H7 (cell line): Measurements from ENCODE around the gene MRGPRD. TPM values are rescaled to one million over a fixed set of nuclear protein-coding genes. Genes with fewer than 3 reads are reported as not detected.
A peak's percentile ranks its signal among the peaks of the same experiment; 100 is the strongest.

Experiments used
- DNase-seq: peaks from one replicate; pipeline ENCODE4 v3.0.0; 2012
- H3K27me3 ChIP-seq: 2 replicates; pipeline ENCODE4 v1.6.0; 2011; ENCODE audit warnings: mild to moderate bottlenecking, low read length; ENCODE audit not compliant: control insufficient read depth, insufficient read depth
- H3K36me3 ChIP-seq: replicated peaks from 2 replicates; pipeline ENCODE4 v1.5.1; 2011; ENCODE audit warnings: low read length; ENCODE audit not compliant: control insufficient read depth, insufficient read depth
- H3K4me3 ChIP-seq: 2 replicates; pipeline ENCODE4 v1.5.1; 2011; ENCODE audit warnings: low read depth, mild to moderate bottlenecking, control low read depth, low read length, moderate library complexity; ENCODE audit not compliant: insufficient read depth
- total RNA-seq: library from RNA; depleted of rRNA; stranded (reverse); fragments of >200 nt; shearing (Covaris generic); gene quantifications from 2 replicates; pipeline ENCODE4 v1.2.3, GENCODE V29; 2014

Gene MRGPRD
- total RNA-seq, 1 experiment from 2014 or later = not detected

GRCh38 chr11:68990995-68991780 is 10.4 kb upstream of the MRGPRD start:
- Histone ChIP-seq H3K36me3 (no peaks in the 10 kb centered on the region; the same call in 1 of the 2 replicates), H3K4me3 (no peak overlapping the region), H3K27me3 (no peaks in the 10 kb centered on the region)
- DNase-seq = peak; percentile 23

DNA sequence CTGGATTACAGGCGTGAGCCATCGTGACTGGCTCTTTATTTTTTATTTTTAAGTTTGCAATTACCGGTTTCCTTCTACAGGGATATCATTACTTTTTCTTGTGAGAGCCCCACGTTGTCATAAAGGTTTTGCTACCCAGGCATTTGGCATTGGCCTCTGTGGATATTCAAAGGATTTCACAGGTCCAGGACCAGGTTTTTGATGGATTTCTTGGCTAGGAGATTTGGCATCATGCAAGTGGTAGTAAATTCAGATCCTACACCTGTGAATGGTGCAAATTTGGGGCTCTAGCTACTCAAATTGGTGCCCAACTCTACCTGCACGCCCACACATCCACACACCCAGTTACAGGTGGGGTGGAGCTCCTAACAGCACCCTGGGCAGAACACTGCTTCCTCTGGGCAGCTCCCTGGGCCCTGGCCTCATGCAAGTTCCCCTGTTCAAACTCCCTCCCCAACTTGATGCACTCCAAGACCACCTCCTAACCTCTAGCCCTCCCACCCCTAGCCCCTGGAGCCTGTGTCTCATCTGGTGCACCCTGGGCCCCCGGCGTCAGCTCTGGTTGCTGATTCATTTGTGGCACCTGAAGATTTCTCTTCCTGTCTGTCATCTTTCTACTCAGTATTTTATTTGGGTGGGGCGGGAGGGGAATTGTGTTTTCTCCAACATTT is 9.3 kb upstream of the MRGPRD start:
- Histone ChIP-seq H3K36me3 (no peaks in the 10 kb centered on the region; the same call in 1 of the 2 replicates), H3K4me3 (no peak overlapping the region), H3K27me3 (no peaks in the 10 kb centered on the region)
- no peak for DNase-seq

DNA sequence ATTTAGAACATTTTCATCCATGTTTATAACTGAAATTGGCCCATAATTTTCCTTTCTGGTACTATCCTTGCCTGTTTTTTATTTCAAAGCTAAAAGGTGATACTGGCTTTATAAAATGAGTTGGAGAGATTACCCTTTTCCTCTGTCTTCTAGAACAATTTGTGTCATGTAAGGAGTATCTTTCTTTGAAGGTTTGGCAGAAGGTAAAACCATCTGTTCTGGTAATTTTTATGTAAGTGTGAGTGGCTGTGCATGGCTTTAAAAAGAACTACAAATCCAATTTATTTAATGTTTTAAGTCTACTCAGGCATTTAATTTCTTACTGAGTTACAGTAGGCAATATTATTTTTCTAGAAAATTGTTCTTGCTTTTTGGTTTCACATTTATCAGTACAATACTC is 7.7 kb upstream of the MRGPRD start:
- no peaks in the 10 kb centered on the region for H3K27me3 ChIP-seq
- no peaks in the 10 kb centered on the region; the same call in 1 of the 2 replicates for H3K36me3 ChIP-seq
- DNase-seq = no peak
- H3K4me3 ChIP-seq = no peak overlapping the region

GRCh38 chr11:68987211-68987610 is 6.4 kb upstream of the MRGPRD start:
- no peaks in the 10 kb centered on the region for H3K27me3 ChIP-seq
- H3K4me3 ChIP-seq = no peak overlapping the region
- no peaks in the 10 kb centered on the region; the same call in 1 of the 2 replicates for H3K36me3 ChIP-seq
- no peak for DNase-seq

GRCh38 chr11:68983801-68984200 is 3.0 kb upstream of the MRGPRD start:
- H3K36me3 ChIP-seq = no peaks in the 10 kb centered on the region; the same call in 1 of the 2 replicates
- H3K27me3 ChIP-seq = no peaks in the 10 kb centered on the region
- DNase-seq = no peak
- no peak overlapping the region for H3K4me3 ChIP-seq

- Histone ChIP-seq H3K27me3 (no peaks in the 10 kb centered on the region), H3K4me3 (no peak overlapping the region)
- no peak for DNase-seq
Observed at GRCh38 chr11:68982134-68982533, 1.3 kb upstream of the MRGPRD start.

DNA sequence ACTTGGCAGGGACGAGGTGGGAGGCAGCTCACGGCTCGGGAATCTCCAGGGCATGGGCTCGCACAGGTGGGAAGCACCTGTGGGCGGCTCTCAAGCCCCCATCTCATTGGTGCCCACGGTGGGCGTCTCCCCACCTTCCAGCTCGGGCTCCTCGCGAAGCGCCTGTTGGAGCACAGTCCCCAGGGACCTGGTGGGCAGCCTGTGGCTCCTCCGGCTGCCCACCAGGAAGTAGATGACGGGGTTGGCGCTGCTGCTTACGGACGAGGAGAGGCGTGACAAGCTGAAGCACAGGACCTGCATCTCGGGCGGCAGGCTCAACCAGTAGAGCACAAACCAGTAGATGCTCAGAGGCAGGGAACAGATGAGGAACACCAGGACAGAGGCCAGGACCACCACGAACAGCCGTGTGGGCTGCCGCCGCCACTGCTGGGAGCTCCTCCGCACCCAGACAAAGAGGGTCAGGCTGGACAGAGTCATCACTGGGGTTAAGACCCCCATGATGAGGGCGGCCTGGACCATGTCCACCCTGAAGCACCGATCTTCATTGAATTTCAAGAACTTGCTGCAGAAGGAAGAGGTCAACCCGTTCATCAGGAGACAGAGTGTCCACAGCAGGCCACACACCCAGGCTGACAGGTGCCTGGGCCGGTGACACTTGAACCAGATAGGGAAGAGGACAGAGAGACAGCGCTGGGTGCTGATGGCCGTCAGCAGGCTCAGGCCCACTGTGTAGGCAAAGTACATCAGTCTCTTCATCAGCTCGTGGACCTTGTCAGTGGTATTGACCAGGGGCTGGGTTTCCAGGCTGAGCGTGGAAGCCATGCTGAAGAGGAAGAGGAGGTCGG is 633 bp downstream of the MRGPRD start:
- no peaks in the 10 kb centered on the region for H3K36me3 ChIP-seq
- no peaks in the 10 kb centered on the region for H3K27me3 ChIP-seq
- DNase-seq = peak; percentile 56
- H3K4me3 ChIP-seq = no peak overlapping the region

More at GRCh38 chr11:68982134-68982533, 1.3 kb upstream of the MRGPRD start:
- H3K36me3 ChIP-seq = no peaks in the 10 kb centered on the region; the same call in 1 of the 2 replicates

DNA sequence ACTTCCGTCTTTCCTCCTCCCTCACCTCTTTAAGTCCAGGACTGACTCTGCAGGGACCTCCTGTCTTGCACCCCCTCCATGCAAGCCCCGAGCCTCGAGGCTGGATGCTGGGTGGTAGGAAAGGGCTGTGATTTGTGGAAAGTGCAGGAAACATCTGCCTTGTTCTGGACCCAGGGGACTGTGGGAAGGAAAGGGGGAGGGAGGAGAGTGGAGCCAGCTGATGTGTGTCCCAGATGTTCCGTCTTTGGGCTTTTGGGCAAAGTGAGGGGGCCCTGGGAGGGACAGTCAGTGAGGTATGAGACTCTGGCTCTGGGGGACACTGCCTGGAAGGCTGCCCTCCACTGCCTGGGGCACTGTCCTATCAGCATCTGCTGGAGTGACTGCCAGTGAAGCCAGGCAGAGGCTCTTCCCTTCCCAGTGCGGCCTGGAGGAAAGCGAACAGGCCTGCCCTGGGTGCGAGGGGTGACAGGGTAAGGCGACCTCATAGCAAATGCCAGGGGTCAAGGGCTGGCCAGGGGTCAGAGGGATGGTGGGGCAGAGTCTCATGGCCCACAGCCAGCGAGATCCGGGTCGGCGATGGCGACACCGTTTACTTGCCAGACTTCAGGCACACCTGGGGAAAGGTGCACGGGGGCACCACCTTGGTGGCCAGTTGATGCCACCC is 1.7 kb downstream of the MRGPRD start:
- Histone ChIP-seq H3K27me3 (no peaks in the 10 kb centered on the region), H3K36me3 (no peaks in the 10 kb centered on the region), H3K4me3 (no peak overlapping the region)
- DNase-seq = no peak

GRCh38 chr11:68978626-68978930 is 2.2 kb downstream of the MRGPRD start:
- DNase-seq = no peak
- Histone ChIP-seq H3K4me3 (no peak overlapping the region), H3K36me3 (no peaks in the 10 kb centered on the region), H3K27me3 (no peaks in the 10 kb centered on the region)

GRCh38 chr11:68977781-68978625 is 2.8 kb downstream of the MRGPRD start:
- DNase-seq = no peak

GRCh38 chr11:68976563-68976962 is 4.2 kb downstream of the MRGPRD start:
- Histone ChIP-seq H3K27me3 (no peaks in the 10 kb centered on the region), H3K4me3 (no peak overlapping the region), H3K36me3 (no peaks in the 10 kb centered on the region)
- no peak for DNase-seq

More at GRCh38 chr11:68977781-68978625, 2.8 kb downstream of the MRGPRD start:
- H3K27me3 ChIP-seq = no peaks in the 10 kb centered on the region
- no peak overlapping the region for H3K4me3 ChIP-seq
- H3K36me3 ChIP-seq = no peaks in the 10 kb centered on the region

DNA sequence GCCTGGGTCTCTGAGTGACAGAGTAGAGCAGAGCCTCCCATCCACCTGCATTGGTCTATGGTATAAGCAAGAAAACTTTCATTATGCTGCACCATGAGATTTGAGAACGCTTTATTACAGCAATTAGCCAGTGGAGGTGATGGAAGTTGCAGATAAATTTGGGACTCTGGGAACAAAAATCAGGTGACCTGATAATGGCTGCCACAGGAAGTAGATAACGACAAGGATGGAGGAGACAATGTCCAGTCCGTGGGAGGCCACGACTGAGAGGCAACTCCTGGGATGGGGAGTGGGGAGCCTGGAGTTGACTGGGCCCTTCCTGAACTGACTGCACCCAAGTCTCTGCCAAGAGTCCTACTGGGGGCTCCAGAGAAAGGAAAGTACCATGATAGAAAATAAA is 4.7 kb downstream of the MRGPRD start:
- H3K36me3 ChIP-seq = no peaks in the 10 kb centered on the region
- H3K27me3 ChIP-seq = no peaks in the 10 kb centered on the region
- H3K4me3 ChIP-seq = no peak overlapping the region
- DNase-seq = no peak

GRCh38 chr11:68974421-68975194 is 6.2 kb downstream of the MRGPRD start:
- DNase-seq = peak; percentile 83
- Histone ChIP-seq H3K36me3 (no peaks in the 10 kb centered on the region), H3K4me3 (no peak overlapping the region), H3K27me3 (no peaks in the 10 kb centered on the region)
